Measurements from ENCODE around the gene DHX32.

GRCh38 chr10:125866421-125867029 is 14.6 kb downstream of the DHX32 start:
- no peak for TF ChIP-seq REST (IDR thresholded peaks at IDR 0.05; ENCODE audit: insufficient read depth in 1 of 2, low read depth in 2 of 2, low read length in 2 of 2)
- no peak for TF ChIP-seq POLR2AphosphoS5 (IDR thresholded peaks at IDR 0.05; ENCODE audit: low read depth, low read length)
- TF ChIP-seq TAF1 (IDR thresholded peaks at IDR 0.05; ENCODE audit: borderline replicate concordance, insufficient read depth, low read length) = no peak

All from PFSK-1 (cell line).